ENCODE measurements around the gene SAP30BP. TPM values are rescaled to one million over a fixed set of nuclear protein-coding genes. Genes with fewer than 3 reads are reported as not detected.
"Not testable (repeated sequence)": the region's sequence is repeated elsewhere in the genome, so short reads cannot be mapped to it uniquely, and the experiment has no call there.

SAP30BP gene
- total RNA-seq, 2 donors from 2014 or later: 47.2 to 73.8 TPM

DNA sequence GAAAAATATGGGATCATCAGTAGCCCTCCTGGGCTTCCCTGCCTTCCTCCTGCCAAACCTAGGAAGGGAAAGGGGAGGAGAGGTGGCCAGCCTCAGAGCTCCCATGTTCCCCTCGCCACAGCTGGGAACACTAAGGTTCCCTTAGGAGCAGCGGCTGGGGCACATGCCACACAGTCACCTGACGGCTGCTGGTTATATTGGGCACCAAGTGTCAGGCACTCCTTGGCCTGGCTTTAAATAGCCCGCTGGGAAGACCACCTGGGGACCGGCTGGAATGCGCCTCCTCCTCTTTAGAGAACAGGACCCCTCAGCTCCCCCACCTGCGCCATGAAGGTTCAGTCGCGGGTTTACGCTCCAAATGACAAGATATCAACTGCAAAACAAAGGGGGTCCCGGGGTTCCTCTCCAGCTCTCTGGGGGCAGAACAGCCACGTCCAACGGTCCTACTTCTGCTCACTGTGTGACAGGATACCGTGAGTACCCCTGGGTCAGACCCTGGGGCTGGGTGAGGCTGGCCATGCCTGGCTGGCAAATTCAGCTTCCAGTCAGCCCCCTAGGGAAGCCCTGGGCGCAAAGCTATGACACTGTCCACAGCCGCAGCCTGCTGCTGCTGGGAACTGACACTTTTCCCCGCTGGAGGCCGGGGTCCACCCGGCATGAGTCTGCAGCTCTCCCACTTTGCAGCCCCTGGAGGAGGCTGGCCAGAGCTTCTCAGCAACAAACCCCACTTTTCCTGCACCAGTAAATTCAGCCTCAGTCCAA is 30.6 kb upstream of the SAP30BP start:
- DNase-seq (no peak), ATAC-seq (no peak)
- Histone ChIP-seq H3K27me3 (no peaks in the 10 kb centered on the region), H3K4me1 (peaks cover 36% of the 10 kb centered on the region), H3K9me3 (no peaks in the 10 kb centered on the region), H3K4me3 (no peak overlapping the region), H3K27ac (no peak overlapping the region), H3K36me3 (replicated peaks in 1 of 2; ENCODE audit: insufficient read depth in 1 of 2, low read depth in 2 of 2) (no peaks in the 10 kb centered on the region)
- intact Hi-C loops (cut with DNase I): no loop called here
- 94 to 97% methylated on average over 9 to 17 of the region's 19 CpGs for WGBS, 2 donors
- TF ChIP-seq CTCF (IDR thresholded peaks at IDR 0.05) (no peak), POLR2A (IDR thresholded peaks at IDR 0.05) (no peak)

DNA sequence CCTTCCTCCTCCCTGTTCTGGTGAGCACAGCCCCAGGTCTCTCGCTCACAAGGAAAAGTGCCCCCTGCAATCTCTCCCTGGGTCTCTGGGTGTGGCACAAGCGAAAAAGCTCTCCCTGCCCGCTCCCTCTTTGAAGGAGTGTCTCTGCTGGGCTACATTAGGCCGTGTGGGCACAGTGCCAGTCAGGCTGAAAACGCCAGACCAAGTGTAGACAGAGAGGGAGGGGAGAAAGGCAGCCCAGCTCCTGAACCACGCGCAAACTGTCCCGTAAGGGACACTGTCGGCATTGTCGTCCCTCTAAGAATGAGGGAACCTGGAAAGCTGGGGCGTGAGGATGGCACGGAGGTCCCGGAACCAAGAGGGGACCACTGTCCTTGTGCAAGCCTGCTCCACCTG is 30.0 kb upstream of the SAP30BP start:
- no peak overlapping the region for H3K4me3 ChIP-seq
- H3K27ac ChIP-seq: no peak overlapping the region
- intact Hi-C loops (cut with DNase I): no loop called here
- peaks cover 42% of the 10 kb centered on the region for H3K4me1 ChIP-seq
- H3K36me3 ChIP-seq (replicated peaks in 1 of 2; ENCODE audit: insufficient read depth in 1 of 2, low read depth in 2 of 2): no peaks in the 10 kb centered on the region
- no peaks in the 10 kb centered on the region for H3K9me3 ChIP-seq
- no peak for TF ChIP-seq CTCF (IDR thresholded peaks at IDR 0.05)
- no peaks in the 10 kb centered on the region for H3K27me3 ChIP-seq
- DNase-seq (no peak), ATAC-seq (no peak)
- WGBS, 2 donors: 74 to 96% methylated on average over 8 to 13 of the region's 13 CpGs

DNA sequence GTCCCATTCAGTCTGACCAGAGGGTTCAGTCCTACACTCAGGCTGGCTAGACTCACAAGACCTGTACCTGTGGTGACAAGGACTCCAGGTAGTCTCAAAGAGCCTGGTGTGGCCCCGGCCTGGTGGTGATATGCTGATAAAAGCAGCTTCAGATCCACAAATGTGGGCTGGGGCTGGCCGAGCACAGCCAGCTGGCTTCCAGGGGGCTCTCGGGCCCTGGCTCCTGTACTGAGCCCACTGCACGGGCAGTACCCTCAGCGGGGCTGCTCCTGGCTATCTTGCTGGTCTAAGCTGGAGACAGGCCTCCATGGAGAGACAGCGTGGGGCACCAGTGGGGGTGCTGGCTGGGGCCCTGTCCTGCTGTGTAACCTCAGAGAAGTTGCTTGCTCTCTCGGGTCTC is 29.6 kb upstream of the SAP30BP start:
- WGBS, 2 donors: 89 to 96% methylated on average over 6 to 7 of the region's 7 CpGs
- no peak for TF ChIP-seq POLR2A (IDR thresholded peaks at IDR 0.05)
- no peak for TF ChIP-seq CTCF (IDR thresholded peaks at IDR 0.05)
- DNase-seq: no peak
- H3K9me3 ChIP-seq: no peaks in the 10 kb centered on the region
- H3K4me3 ChIP-seq: no peak overlapping the region
- ATAC-seq: no peak
- intact Hi-C loops (cut with DNase I): no loop called here
- no peaks in the 10 kb centered on the region for H3K36me3 ChIP-seq (replicated peaks in 1 of 2; ENCODE audit: insufficient read depth in 1 of 2, low read depth in 2 of 2)
- peaks cover 43% of the 10 kb centered on the region for H3K4me1 ChIP-seq
- H3K27ac ChIP-seq: no peak overlapping the region
- H3K27me3 ChIP-seq: no peaks in the 10 kb centered on the region

GRCh38 chr17:75638039-75638438 is 29.1 kb upstream of the SAP30BP start:
- 85 to 93% methylated on average over 11 to 12 of the region's 12 CpGs for WGBS, 2 donors
- H3K4me1 ChIP-seq: peaks cover 43% of the 10 kb centered on the region
- ATAC-seq: not testable (repeated sequence)

GRCh38 chr17:75638893-75639292 is 28.2 kb upstream of the SAP30BP start:
- whole genome bisulfite sequencing, 2 donors: 89 to 93% methylated on average over 8 to 10 of the region's 13 CpGs
- ATAC-seq: no peak
- H3K36me3 ChIP-seq (replicated peaks in 1 of 2; ENCODE audit: insufficient read depth in 1 of 2, low read depth in 2 of 2): no peaks in the 10 kb centered on the region
- no peak overlapping the region for H3K27ac ChIP-seq
- peaks cover 39% of the 10 kb centered on the region for H3K4me1 ChIP-seq
- H3K4me3 ChIP-seq: no peak overlapping the region
- intact Hi-C loops (cut with DNase I): no loop called here
- TF ChIP-seq POLR2A (IDR thresholded peaks at IDR 0.05) (no peak), CTCF (IDR thresholded peaks at IDR 0.05) (no peak)
- DNase-seq: no peak
- no peaks in the 10 kb centered on the region for H3K9me3 ChIP-seq
- no peaks in the 10 kb centered on the region for H3K27me3 ChIP-seq

More at GRCh38 chr17:75638039-75638438, 29.1 kb upstream of the SAP30BP start:
- H3K27me3 ChIP-seq; H3K36me3 ChIP-seq (replicated peaks in 1 of 2; ENCODE audit: insufficient read depth in 1 of 2, low read depth in 2 of 2); H3K27ac ChIP-seq; intact Hi-C loops (cut with DNase I); H3K4me3 ChIP-seq; DNase-seq; H3K9me3 ChIP-seq: not testable (repeated sequence)

Measured in body of pancreas (tissue), 4 donors.